Prostate gland (tissue), 2 donors: ENCODE data around the gene GNA15. TPM values are rescaled to one million over a fixed set of nuclear protein-coding genes. Genes with fewer than 3 reads are reported as not detected.

Experiments
- DNase-seq: peaks from one replicate; pipeline ENCODE4 v3.0.0-alpha.2; 2019; ENCODE audit warnings: low spot score
- H3K27ac ChIP-seq, 2 donors: fragments of 200-600 bp; sonication (generic); 2 replicates each; pipeline ENCODE4 v1.5.1; 2017 to 2019
- H3K27me3 ChIP-seq: fragments of 200-600 bp; sonication (generic); replicated peaks from 2 replicates; pipeline ENCODE4 v1.5.1; 2019; ENCODE audit not compliant: insufficient read depth
- H3K36me3 ChIP-seq, 2 donors: fragments of 200-600 bp; sonication (generic); 1 replicate in 1 of 2; 2 replicates in 1 of 2; pipeline versions ENCODE4 v1.5.1 to v1.8.1; 2017 to 2019
- H3K4me1 ChIP-seq: fragments of 200-600 bp; sonication (generic); replicated peaks from 2 replicates; pipeline ENCODE4 v1.5.1; 2019
- H3K4me3 ChIP-seq, 2 donors: fragments of 200-600 bp; sonication (generic); 2 replicates each; pipeline ENCODE4 v1.5.1; 2017 to 2019
- H3K9me3 ChIP-seq: fragments of 200-600 bp; sonication (generic); 2 replicates; pipeline ENCODE4 v1.5.1; 2017
- CTCF ChIP-seq, 4 experiments: fragments of 200-600 bp in 2 of 4; fragments of 450-650 bp in 2 of 4; sonication (generic) in 2 of 4; IDR thresholded peaks; 1 replicate in 3 of 4; 2 replicates in 1 of 4; pipeline ENCODE4 v1.5.1; 2016 to 2019; ENCODE audit warnings: antibody characterized with exemption in 4 of 4, mild to moderate bottlenecking in 2 of 4, moderate library complexity in 2 of 4
- POLR2A ChIP-seq: fragments of 450-650 bp; IDR thresholded peaks from one replicate; pipeline ENCODE4 v1.6.1; 2016; ENCODE audit warnings: antibody characterized with exemption, mild to moderate bottlenecking
- POLR2AphosphoS5 ChIP-seq: sonication (generic); formaldehyde crosslinking; IDR thresholded peaks from one replicate; pipeline ENCODE4 v1.6.1; 2017; ENCODE audit warnings: antibody characterized with exemption
- WGBS: methylation state at CpG from one replicate; pipeline ENCODE4 v1.1.5; 2018; 5-methylcytosine and 5-hydroxymethylcytosine counted together
- intact Hi-C: fragments of 100-400 bp; cut with DNase I; formaldehyde crosslinking; loops from one replicate; pipeline ENCODE4 v1.14.2; 2022
- total RNA-seq, 2 donors: library from RNA; depleted of rRNA; stranded (reverse); fragments of >200 nt; gene quantifications; one replicate each; pipeline ENCODE4 v1.1.0, GENCODE V29; 2016

GNA15 gene
- total RNA-seq, 2 donors from 2014 or later, result 11.1 to 13.3 TPM

GRCh38 chr19:3116621-3117020 lies 19.2 kb upstream of the GNA15 start:
- no peaks in the 10 kb centered on the region for H3K27me3 ChIP-seq
- DNase-seq, result no peak
- WGBS, result 92% methylated on average over 18 of the region's 21 CpGs
- H3K27ac ChIP-seq, result no peak overlapping the region
- H3K36me3 ChIP-seq, result peaks cover 0 to 5% of the 10 kb centered on the region in 2 donors
- no peaks in the 10 kb centered on the region for H3K4me1 ChIP-seq
- intact Hi-C loops, result no loop called here
- H3K9me3 ChIP-seq, result no peaks in the 10 kb centered on the region
- TF ChIP-seq POLR2A (no peak), POLR2AphosphoS5 (no peak), CTCF (IDR thresholded peaks at IDR 0.05) (no peak)
- H3K4me3 ChIP-seq, result no peak overlapping the region

GRCh38 chr19:3117716-3118115 lies 18.1 kb upstream of the GNA15 start:
- intact Hi-C loops, result no loop called here

GRCh38 chr19:3118232-3119070 lies 17.4 kb upstream of the GNA15 start:
- Histone ChIP-seq H3K9me3 (no peaks in the 10 kb centered on the region), H3K36me3 (peaks cover 0 to 8% of the 10 kb centered on the region in 2 donors), H3K27me3 (no peaks in the 10 kb centered on the region), H3K4me3 (no peak overlapping the region), H3K27ac (no peak overlapping the region), H3K4me1 (no peaks in the 10 kb centered on the region)
- 93% methylated on average over 41 of the region's 42 CpGs for WGBS
- DNase-seq, result no peak
- intact Hi-C loops, result no loop called here
- TF ChIP-seq CTCF (IDR thresholded peaks at IDR 0.05) (no peak), POLR2AphosphoS5 (no peak), POLR2A (no peak)

More at GRCh38 chr19:3117716-3118115, 18.1 kb upstream of the GNA15 start:
- Histone ChIP-seq H3K4me3 (no peak overlapping the region), H3K9me3 (no peaks in the 10 kb centered on the region), H3K27ac (no peak overlapping the region), H3K4me1 (no peaks in the 10 kb centered on the region), H3K36me3 (peaks cover 0 to 8% of the 10 kb centered on the region in 2 donors), H3K27me3 (no peaks in the 10 kb centered on the region)
- 95% methylated on average over 20 of the region's 20 CpGs for WGBS
- no peak for DNase-seq
- TF ChIP-seq POLR2A, result no peak
- no peak for TF ChIP-seq CTCF (IDR thresholded peaks at IDR 0.05)
- no peak for TF ChIP-seq POLR2AphosphoS5

- WGBS, result 87% methylated on average over 23 of the region's 23 CpGs
- no peak overlapping the region for H3K4me3 ChIP-seq
- H3K4me1 ChIP-seq, result no peaks in the 10 kb centered on the region
- DNase-seq, result no peak
- intact Hi-C loops, result no loop called here
- peaks cover 0 to 8% of the 10 kb centered on the region in 2 donors for H3K36me3 ChIP-seq
- no peak overlapping the region for H3K27ac ChIP-seq
- no peaks in the 10 kb centered on the region for H3K9me3 ChIP-seq
- H3K27me3 ChIP-seq, result no peaks in the 10 kb centered on the region
- no peak for TF ChIP-seq CTCF (IDR thresholded peaks at IDR 0.05)
- no peak for TF ChIP-seq POLR2A
- no peak for TF ChIP-seq POLR2AphosphoS5
Observed at GRCh38 chr19:3119071-3119595, 16.7 kb upstream of the GNA15 start.
